Stimulated activated CD4-positive, alpha-beta T cell treated with anti-CD3 and anti-CD28 coated beads, Interleukin-12 subunit alpha, Interleukin-12 subunit beta, amount 100 ng/mL, for 24 hours (primary cell): ENCODE results near the gene SASH1.

Experiments used
- DNase-seq, 2 experiments: peaks; one replicate each; pipeline ENCODE4 v3.0.0-alpha.2; 2020; ENCODE audit warnings: low read depth in 2 of 2

The SASH1 gene

DNA sequence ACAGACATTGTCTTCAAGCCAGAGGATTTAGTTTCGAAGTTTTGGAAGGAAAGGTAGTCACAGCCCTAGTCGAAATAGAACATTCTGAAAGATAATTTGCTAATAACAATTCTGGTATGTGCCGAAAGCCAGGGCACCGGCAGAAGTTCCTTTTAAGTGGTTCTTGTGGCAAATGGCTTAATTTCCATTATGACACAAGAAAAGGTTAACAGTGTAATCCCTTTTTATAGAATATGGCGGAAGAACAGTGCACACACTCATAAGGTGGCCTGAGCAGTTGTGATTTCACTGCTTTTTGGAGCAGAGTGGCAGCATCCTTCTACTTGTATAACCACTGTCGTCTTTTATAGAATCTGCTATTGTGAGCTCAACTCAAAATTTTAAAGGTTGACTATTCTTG lies 152.4 kb downstream of the SASH1 start:
- no peak for DNase-seq

DNA sequence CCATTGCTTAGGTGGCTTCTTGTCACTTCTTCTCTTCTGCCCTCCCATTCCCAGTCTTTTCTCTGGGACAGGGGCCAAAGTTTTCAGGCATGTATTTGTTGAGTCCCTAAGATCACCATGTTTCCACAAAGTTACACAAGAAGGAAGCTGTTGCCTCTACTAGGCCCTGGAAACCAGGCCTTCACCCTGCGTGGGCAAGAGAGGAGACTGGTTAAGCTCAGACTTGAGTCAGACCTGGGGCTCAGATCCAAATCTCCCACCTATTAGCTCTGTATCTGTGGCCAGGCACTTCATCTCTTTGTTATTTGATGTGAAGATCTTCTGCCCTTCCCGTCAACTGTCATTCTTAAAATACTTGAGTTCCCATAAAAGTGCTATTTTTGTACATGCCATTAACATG lies 154.6 kb downstream of the SASH1 start:
- no peak for DNase-seq

DNA sequence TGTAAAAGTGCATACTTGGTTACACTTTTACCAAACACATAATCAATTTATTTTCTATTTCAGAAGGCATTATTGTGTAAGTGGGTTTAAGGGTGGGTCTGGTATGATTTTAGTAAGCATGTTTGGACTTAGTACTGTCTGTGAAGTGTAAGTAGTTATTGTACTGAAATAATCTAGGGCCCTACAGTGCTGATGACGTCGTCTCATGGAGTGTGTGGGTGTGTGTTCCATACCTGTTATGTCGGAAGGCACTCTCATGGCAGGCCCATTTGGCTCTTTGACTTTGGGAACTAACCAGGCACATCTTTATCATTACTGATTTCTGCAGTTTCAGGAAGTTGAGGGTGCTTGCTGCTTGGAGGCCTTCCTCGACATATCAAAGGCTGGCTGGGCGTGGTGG lies 155.1 kb downstream of the SASH1 start:
- no peak for DNase-seq

DNA sequence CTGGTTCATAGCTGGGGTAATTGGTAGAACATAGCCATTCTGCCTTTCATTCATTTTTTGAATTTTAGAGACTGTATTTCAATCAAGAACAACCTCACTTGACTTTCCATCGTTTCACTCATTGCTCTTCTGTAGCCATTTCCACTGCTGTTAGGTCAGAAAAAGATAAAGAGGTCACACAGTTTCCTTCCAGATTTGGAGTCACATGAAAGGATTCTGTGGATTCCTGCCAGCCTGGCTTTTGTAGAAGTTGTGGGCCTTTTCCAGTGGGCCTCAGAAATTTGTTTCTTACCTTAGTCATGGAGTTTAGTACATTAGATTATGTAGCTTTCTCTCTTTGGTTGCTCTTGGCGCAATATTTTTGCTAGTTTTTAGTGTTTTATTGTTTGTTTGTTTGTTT lies 157.8 kb downstream of the SASH1 start:
- no peak for DNase-seq

DNA sequence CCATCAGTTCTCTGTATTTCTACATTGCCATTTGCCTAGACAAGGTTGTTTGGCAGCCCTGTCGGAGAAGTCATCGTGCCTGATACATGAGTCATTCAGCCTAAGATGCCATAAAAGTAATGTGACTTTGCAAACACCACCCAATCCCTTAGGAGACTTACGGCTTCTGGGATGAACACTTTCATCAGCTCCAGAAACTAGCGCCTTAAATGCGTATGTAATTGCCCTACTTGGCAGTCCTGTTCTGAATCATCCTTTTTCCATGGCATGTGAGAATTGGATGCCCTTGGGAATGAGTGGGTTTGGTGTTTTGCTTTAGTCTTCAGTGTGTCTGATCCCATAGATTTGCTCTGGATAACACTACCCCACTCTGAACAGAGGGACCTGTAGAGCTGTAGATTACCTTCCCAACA lies 158.5 kb downstream of the SASH1 start:
- DNase-seq, result no peak

DNA sequence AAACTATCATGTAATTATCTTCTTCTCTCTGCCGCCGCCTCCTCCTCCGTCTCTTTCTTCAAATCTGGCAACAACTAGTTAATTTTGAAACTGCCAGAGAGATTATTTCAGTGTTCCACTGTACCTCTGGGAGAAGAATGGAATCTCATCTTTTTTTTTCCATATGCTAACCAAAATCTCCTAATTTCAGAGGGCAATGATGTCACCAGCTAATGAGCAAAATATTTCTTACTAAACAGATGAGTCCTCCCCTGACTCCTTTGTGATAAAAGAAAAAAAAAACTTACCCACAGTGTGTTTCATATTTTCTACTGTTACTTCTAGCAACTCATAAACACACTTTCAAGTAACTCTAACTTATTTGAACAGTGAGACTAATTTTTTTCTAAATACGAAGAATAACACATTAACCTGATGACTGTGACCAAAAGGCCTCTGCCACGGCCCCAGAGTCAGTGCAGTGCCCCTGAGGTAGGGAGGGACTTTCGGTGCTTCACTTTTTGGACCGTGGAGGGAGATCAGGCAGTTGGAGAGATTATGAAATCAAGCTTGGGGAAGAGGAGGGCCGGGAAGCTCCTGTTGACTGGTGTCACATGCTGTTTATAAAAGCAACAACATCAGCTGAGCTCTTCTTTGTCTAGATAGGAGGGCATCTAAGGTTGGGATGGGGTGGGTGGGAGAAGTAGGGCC lies 159.6 kb downstream of the SASH1 start:
- DNase-seq, result no peak

DNA sequence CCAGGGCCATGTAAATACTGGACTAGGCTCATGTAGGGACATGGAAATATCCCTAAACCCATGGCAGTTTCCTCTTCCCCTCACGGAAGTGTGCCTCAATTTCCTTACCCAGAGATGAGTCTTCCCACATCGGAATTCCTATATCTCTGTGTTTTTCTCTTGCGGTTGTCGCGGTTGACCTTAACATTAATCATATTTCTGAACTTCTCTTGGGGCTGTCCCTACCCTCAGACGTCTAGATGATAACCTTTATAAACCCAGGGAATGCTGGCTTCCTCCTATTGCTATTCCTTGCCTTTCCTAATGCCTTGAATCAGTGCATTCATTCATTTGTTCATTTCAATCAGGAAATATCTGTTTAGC lies 160.1 kb downstream of the SASH1 start:
- no peak for DNase-seq

DNA sequence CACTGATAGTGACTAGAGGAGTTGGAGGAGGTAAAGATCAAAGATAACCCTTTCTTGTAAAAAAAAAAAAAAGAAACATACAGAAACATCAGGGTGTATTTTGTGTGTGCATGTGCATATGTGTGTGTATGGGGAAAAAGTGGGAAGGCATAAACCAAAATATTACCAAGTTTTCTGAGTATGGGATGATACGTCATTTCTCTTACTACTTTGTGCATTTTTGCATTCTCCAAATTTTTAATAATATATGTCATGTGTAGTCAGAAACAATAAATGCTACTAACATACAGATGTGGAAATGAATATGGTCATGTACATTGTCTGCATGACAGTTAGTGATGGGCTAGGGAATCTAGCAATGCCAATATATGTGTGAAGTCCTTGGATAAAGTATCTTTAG lies 161.1 kb downstream of the SASH1 start:
- DNase-seq, result no peak

DNA sequence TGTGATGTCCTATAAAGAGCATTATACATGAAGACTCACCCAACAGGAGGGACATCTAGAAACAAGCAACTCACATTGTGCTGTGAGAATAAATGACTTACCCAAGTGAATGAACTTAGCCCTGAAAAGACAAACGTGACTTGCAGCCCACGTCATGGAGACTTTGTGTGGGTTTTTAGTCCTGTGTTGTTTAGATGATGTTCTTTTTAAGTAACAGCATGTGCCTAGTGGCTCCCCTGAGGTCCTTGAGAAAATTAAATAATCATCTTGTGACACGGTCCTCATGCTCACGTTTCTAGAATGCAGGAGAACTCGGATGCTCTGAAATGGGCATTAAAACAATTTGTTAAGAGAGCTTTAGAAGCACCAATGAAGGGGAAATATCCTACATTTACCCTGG lies 165.1 kb downstream of the SASH1 start:
- no peak for DNase-seq

DNA sequence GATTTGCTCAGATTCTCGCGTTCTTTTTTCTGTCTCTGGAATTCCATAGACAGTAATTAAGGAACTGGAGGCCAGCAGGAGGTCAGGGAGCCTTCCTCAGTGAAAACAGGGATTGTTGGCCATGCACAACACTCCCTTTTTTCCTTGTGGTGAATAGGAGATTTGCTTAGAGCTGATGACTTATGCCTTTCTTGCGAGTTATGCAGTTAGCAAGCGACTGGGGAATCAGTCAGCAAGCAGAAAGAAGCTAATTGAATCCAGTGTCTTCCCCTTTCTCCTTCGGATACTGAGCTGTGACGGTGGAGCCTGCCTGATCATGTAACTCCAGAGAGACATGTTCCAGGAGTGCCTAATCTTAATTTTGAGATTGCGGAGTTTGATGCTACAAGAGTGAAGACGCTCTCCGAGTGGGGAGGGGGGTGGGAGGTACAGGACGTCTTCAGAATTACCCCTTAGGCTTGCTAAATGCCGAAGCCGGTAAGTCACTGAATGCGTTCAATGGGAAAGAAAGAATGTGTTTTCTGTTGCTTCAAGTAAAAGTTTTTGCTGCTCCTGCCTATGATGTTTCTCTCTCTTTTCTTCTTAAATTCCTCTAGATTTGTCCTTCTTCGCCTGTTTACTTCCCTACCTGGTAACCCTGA lies 165.9 kb downstream of the SASH1 start:
- no peak for DNase-seq

DNA sequence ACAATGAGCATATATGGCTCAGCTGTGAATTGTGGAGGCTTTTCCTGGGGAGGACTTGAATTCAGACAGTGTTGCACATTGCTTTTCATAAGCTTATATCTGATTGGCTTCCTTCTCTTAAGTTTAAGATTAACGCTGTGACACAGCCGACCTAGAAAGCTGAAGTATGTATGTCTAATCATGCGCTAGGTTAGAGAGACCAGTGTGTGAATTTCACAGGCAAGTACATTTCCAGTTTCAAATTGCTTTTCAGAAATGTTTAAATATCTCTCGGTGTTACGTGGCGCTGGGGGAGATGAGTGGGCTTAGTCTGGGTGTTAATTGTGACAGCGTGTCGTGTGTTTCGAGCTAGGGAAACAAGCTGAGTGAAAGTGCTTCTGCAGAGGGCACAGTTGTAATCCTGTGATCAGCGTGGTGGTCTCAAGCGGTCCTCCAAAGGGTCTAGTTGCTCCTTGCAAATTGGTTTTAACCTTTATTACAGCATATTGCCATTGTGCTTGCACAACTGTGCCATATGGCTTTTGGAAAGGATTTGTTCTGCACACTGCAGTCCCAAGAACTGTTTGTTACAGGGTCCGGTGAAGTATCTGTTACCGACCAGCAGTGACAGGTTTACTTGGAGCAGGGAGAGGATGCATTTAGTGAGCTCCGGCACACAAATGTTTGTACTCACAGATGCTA lies 166.6 kb downstream of the SASH1 start:
- no peak for DNase-seq

DNA sequence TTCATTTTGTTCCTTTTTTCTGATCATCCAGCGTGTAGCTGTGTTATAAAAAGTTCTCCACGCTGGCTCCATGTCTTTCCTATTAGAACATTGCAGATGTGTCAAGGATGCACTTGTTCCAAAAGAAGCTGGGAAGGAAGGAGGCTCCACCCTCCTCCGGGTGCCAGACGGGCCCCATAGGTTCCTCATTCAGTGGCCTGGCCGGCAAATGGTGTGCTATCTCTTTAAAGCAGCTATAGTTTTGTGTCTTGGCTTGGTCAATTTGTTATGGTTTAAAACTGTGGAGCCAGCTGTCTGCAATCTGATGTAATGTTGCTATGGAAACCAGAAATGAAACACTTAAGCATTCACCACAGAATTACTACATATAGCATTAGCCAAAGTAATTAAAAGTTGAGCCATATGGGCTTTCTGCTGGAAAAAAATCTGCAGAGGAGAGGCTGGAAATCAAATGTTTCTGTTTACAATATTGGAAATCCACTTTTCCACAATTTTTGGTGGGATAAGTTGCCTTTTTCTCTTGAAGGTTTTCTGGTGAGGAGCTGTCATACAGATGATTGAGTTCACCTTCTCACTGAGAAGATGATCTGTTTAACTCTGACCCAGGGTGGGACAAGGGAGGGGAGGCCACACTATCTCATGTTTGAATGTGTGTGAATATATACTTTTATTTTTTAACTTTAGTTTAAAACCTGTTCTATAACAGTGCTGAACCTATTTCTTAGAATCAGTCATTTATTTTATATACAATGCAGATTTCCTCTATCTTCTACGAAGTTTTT lies 167.4 kb downstream of the SASH1 start:
- DNase-seq, result no peak

DNA sequence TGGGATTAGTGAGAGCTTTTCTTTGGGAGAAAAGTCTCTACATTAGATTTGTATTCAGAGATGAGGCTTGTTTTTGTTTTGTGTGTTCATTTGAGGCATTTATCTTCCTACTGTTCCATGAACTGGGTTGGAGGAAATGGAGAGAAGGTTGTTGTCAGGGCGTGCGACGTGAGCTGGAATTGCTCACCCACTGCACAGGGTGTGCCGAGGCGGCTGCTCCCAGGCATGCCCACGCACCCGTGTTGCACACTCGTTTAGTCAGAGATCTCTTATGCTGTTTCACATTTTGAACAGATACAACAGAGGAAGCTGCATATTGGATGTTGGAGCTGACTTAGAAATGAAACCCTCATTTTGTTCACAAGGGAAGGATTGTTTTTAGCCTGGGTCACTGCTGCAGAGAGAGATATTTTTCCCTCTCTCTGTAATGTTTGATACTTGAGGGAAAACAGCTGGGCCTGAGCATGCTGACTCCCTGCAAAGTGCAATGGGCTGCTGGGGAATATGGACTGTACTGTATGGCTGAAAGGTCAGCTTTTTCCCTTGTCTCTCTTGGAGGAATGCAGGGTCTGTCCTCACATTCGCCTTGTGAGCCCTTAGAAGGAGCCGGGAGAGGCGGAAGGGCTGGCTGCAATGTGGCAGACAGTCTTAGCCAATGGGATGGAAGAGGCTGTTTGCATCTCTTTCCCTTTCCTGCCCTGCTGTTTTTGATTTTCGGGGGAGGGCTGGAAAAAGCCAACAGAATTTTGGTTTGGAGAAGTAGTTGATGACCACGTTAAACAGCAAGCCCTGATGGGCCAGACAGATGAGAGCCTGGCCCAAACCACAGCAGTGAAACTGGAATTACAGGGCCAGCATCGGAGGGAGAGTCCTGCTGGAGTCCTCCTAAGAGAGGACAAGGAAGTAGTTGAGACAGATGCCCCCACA lies 170.8 kb downstream of the SASH1 start:
- no peak for DNase-seq

DNA sequence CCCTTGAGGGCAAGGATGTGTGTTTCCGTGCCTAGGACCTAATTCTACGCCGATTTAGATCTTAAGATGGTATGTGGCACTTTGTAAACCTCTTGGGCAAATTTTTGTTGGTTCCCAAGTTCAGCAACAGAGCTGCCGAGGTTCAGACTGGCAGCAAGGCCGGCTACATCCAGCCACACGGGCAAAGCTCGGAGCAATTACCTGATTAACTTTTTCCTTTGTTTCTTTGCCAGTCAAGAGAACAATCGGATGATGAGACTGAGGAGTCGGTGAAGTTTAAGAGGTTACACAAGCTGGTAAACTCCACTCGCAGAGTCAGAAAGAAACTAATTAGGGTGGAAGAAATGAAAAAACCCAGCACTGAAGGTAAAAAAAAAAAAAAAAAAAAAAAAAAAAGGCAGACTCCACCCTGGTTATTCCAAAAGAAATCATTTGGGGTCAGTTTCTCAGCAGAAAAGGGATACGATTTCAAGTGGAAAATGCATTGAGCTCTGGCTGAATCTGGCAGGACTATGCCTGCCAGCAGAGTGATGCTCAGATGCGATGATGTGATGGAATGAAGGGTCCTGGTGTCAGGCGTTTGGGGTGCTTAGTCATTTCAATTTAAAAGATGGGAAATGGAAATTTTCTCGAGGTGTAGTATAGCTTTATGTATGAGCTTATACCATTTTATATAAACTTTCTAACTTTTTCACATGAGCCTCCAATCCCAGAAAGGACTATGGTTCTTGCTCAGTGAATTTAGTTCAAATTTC lies 171.6 kb downstream of the SASH1 start:
- no peak for DNase-seq

DNA sequence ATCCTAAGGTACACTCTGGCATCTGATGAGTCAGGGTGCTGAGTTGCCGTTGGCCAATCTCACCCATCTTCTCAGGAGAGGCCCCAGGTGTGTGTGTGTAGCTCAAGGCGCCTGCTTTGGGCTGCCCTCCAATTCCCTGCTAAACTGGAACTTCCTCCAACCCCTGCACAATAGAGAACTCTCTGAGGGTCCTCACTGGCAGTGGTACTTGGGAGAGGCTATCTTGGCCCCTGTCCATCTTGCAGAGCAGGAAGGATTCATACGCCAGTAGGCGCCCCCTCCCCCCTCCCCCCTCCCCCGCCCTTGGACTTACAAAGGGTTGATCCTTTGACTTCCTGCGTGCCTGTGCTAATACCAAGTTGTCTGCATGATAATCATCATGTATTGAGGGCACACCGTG lies 173.6 kb downstream of the SASH1 start:
- no peak for DNase-seq

DNA sequence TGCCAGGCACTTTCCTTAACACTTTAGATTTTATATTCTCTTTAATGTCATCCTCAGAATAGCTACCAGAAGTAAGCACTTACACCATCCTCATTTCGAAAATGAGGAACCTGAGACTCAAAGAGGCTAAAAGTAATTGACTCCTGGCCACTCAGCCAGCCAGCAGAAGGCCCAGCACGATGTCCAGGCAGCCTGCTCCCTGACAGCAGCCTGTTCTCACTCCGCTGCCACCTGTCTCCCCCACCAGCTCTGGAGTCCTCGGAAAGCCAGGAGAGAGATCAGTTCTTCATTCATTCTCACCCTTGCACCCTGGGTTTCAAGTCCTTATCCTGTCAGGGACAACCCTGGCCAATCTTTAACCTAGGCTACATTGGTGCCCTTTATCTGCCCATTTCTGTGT lies 174.0 kb downstream of the SASH1 start:
- DNase-seq, result no peak

DNA sequence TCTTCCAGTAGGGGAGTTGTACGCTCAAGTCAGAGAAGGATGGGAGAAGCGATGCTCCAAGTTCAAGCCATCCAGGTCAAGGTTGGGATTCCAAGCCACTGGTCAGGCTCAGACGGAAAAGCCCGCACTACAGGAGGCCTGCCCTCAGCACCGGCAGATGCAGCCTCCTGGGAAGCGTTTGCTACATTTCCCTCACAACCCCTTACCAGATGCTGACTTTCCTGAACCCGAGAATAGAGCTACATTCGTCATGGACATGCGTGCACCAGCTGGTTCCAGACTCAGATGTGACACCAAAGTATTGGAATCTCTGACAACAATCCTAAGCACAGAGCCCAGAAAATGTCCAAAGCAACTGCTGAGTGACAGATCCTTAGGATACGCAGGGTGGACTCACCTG lies 174.8 kb downstream of the SASH1 start:
- no peak for DNase-seq

DNA sequence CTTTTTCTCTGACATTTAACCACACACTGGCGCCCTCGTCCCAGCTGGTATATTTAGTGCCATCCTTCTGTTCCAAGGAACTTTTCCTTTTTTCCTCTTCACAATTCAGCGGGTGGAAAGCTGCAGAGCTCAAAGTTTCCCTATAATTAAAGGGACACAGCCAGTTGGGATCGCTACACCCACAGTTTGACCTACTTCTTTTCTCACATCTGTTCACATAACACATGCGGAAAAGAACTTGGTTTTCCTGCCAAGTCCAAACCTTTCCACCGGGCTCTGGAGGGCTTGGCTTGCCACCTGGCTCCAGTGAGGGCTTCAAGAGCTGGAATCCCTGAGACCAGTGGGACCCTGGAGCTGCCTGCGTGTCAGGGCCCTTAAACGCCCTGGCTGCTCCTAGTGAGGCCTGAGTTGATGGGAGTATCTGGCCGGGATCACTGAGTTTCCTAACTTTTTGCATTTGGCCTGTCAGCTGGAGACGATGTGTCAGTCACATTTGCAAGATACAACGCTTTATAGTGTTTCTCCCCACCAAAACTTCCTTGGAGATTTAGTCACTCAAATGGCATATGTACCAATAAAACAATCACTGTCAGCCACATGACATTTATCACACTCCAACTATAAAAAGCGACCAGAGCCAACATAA lies 176.0 kb downstream of the SASH1 start:
- DNase-seq, result no peak

DNA sequence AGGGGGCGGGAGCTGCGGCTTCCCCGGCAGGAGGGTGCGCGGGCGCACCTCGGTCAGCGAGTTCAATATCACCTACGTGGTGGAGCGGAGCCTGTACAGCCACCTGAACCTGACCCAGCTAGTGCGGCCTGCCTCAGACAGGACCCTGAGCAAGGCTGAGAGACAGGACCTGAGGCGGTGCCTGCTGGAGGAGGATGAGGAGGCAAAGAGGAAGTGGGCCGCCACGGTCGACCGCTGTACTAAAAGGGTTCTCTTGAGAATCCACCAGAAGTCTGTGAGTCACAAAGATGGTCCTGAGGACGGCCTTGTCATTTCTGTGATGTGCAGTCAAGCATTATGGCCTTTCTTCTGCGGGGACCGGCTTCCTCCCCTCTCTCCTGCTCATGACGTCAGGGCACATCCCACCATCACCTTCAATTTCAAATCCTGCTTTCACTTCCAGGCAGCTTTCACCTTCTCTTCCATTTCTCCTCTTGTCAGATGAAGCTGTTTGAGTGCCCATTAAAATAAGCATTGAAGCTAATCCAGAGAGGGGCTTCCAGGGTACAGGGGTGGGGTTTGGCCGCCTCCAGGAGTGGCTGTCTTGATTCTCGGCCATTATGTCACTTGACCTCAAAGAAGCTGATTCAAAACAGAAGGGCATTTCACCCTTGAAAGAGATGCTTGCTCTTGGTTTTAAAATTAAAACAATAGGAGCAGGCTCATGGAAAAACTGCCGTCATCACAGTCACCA lies 177.6 kb downstream of the SASH1 start:
- no peak for DNase-seq

DNA sequence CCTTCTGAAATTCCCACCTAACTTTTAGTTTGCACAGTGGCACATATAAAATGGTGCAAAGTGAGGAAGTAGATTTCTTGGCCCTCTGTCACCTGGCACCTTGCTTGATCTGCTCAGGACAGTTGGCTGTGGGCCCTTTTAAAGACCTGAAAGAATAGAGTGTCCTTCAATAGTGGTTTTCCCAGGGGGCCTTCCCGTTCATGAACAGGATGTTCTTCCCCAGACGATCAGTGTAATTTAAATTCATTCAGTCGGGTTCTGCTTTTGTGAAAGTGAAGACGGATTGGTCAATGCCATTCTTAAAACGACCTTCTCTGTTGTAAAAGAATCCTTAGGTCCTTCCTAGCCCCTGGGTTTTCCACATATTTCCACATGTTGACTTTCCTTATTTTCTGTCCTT lies 178.5 kb downstream of the SASH1 start:
- no peak for DNase-seq
